GM19193 (cell line): Measurements from ENCODE around the gene HOTAIR.

Experiments
- POLR2A ChIP-seq: IDR thresholded peaks from 4 replicates; pipeline ENCODE4 v1.6.1; 2011; ENCODE audit not compliant: insufficient read depth, insufficient read length; ENCODE audit errors: extremely low read depth

HOTAIR gene

GRCh38 chr12:53937596-53938325 is 37.0 kb downstream of the HOTAIR start:
- no peak for TF ChIP-seq POLR2A

DNA sequence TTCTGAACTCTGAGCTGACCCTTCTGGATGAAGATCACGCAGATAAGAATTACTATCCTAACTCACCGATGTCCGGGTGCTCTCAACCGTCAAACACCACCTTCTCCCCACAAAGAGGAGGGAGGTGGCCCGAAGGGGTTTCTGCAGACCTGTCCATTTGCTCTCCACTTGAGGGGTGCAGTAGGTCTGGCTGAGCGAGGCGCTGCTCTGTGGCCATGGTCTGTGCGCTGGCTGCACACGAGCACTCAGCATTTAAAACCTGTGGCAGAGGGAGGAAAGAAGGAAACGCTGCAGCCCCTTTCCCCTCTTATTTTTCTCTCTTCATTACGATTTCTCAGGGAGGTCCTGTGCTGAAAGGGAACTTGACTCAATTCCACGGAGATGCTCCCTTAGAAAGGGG is 37.7 kb downstream of the HOTAIR start:
- TF ChIP-seq POLR2A = no peak

DNA sequence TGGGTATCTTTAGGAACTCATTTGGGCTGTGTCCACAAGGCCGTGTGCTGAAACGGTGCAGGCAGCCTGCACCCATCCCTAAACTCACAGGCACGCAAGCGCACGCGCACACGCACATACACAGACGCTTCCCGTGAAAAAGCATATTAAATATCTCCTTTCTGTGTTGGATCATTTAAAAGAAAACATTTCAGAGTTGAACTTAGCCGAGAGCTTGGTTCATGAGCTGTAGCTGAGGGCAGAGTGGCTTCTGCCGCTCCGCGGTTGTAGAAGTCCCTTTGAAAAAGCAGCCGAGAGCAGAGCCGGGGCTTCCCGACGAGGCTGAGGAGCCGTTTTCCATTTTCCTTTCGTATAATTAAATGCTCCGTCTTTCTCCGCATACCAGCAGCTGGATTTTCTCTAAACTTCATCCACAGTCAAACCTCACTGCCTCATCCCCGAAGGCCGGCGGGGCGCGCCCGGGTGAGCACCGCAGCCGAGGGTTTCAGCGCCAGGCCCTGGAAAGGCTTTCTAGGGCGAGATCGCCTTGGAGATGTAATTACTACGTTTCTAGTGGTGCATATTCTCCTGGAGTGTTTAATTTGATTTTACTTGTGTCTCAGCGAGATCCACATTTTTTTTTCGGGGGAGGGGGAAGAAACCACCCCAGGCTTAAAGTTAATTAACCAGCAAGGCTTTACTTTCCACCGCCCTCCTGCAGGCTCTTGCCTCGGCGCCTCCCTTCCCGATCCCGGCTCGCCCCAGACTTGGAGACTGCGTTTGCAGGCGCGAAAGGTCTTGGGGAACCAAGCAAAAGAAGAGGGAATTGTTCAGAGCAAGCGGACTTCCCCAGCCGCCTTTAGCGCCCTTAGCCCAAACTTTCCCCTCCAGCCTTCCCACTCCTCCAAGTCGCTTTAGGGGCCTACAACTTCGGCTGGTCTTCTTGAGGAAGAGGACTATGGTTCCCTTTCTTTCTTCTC is 39.1 kb downstream of the HOTAIR start:
- no peak for TF ChIP-seq POLR2A

- TF ChIP-seq POLR2A = no peak
Measured at GRCh38 chr12:53932915-53933314, 41.8 kb downstream of the HOTAIR start.

- TF ChIP-seq POLR2A = no peak
Measured at GRCh38 chr12:53931844-53932581, 42.7 kb downstream of the HOTAIR start.

DNA sequence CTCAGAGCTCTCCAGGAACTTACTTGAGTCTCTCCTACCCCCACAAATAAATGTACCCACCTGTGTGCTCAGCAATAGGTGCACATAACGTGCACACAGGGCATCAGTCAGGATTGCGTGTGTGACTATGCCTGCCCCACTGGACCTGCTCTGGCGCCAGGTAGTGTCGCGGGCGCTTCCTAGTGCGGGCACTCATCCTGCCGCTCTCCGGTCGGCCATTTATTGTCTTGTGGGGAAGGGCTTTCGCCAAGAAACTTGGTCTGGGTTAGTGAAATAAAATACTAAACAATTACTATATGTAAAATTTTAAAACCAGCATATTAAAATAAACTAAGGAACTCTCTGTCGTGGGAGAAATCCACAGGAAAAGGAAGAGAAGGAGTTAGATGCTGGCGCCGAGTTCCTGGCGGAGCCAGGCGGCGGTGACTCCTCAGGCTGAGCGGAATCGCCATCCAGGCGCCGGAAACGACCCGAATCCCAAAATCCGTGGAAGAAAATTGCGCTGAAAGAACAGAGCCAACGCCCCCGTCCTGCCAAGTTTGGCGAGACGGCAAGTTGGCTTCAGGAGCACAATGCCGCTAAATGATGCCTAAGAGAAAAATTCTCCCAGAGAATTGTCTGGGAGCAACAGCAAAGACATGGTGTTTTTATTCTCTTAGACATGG is 44.0 kb downstream of the HOTAIR start:
- TF ChIP-seq POLR2A = no peak

DNA sequence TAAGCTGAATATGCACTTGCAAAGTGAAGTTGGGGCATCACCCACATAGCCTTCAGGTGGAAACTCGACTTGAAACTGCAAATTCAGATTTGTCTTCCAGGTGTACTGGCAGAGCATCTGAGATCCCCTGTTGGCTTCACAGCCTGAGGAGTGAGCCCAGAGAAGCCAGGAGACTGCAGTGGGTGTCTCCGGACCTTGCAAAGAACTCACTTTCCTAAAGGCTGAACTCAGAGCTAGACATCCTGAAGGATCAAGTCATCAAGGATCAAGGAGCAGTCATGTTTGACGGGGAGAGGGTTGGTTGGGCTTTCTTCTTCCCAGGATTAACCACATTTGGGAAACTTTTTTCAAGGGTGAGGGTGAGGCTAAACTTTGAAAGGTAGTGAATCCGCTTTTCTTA is 45.2 kb downstream of the HOTAIR start:
- TF ChIP-seq POLR2A = no peak

DNA sequence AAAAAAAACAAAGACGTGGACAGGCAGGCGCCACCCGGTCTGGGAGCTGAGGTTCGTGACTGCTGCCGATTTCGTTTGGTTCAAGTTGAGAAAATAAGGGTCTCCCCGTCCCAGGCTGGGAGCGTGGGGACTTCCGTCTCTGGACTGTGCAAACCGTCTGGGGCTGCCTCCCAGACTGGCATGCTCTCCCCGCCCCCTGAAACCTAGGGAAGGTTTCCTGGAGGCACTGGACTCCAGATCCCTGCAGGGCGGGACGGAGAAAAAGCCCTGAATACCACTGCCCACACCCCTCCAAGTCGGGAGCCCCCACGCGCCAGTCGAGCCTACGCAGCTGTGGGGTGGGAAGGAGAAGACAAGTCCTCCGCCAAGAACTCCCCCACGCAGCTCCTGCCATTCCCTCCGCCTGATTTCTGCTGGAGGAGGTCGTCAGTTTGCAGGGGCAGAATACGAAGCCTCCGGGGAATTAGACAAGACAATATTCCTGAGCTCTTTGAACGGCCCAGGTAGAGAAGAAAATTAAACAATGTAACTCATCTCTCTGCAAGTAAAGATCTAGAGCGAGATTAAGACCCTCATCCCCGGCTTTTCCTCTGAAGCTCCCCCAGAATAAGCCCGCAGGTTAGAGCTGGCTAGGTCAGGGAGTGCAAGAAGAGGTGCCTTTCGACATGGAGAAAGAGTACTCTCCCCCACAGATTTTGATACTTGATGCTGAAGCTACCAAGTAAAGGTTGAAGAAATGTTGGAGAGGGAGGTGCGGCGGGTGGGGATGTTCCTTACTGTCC is 46.5 kb downstream of the HOTAIR start:
- TF ChIP-seq POLR2A = no peak

DNA sequence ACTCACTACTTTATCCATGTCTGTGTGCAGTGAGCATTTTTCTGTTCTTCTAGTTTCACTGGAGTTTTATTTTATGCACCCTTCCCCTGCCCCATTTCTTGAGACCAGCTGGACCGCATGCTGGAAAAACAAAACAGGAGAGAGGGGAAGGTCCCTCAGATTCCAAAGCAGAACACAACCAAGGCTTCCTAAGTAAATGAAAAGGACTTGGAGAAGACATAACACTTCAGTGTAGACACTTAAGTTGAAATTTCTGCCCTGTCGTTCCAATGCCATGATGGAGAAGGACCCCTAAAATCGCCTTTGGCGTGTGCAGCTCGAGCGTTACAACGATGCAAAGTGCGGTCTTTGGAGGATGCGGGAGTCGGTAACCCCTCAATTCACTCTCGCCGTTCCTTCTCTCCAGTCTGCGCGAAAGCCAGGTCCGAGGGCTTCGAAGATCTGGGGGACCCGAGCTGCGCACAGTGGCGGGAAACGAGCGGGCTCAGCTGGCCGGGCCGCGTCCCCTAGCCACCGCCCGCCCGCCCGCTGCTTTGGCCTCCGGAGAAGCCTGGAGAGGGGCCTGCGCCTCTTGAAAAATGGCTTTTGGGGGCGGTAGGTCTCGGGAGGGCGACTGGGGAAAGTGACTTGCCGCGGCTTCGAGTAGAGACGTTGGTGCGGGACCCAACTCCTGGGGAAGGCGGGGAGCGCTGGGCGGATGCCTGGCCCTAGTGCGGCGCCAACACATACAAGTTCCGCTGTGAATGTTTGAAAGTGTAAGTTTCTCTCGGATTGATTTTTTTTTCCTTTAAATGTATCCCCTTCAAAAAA is 47.3 kb downstream of the HOTAIR start:
- TF ChIP-seq POLR2A = no peak

DNA sequence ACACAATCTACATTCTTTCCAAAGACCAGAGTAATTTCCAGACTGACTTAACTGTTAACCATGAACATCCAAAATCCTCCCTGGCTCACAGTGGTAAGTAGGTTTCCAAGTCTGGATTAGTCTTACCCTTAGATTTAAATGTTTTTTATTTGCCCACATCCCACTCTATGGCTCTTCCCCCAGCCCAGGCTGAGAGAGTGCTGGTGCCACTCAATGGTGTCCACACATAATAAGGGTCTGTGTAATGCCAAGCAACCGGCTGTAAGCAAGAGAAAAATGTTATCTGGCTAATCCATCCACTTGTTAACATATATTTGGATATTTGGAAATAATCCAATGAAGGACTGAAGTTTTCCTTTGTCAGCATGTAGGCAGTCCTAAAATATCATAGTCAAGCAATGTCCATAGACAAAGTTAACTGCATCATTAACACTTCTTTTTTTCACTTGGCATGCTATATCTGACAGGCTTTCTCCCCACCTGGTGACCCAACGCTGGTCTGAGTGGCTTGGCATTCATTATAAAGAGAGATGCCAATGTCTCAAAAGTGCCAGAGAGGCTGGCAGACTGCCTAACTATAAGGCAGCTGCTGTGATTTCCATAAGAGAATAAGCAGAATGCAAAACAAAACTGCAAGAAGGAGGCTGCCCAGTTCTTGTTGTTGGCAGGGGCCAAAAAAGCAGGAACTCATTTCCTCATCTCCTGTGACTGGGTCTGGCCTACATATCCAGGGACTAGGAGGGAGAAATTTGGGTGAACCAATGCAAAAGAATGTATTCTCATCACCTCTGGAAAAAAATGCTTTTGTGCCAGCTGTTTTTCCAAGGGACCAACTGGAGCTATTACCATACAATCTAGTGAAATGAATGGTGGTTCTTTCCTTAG is 50.0 kb downstream of the HOTAIR start:
- no peak for TF ChIP-seq POLR2A

DNA sequence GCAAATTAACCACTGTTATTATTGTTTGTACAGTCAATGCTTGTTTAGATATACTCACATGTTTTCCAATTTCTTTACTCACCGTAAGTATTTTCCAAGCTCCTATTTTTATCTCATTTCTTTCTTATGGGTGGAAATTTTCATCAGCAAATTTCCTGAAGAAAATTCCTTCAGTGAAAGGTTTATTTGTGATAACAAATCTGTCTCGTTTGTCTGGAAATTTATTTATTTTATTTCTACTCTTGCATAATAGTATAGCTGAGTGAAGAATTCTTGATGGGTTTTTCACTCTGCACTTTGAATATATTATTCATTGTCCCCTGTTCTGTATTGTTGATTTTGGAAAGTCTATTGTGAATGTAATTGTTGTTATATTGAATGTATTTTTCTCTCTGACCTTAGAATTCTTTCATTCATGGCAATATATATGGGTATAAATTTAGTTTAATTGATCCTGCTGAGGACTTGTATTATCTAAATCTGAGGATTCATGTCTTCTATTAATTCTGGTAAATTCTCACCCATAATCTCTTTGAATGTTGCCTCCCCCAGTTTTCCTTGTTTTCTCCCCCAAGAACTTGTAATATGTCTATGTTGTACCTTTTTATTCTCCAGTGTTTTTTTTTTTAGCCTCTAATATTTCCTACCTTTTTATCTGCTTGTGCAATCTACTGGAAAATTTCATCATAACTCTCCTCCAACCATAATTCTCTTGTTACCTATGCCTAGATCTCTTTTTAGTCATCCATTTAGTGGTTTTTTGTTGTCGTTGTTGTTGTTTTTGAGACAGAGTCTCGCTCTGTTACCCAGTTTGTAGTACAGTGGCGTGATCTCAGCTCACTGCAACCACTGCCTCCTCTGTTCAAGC is 57.7 kb downstream of the HOTAIR start:
- no peak for TF ChIP-seq POLR2A
